ENCODE results near the gene NT5M.

GRCh38 chr17:17366235-17366634, 63.1 kb downstream of the NT5M start:
- no peak for TF ChIP-seq CTCF (IDR thresholded peaks at IDR 0.05)
- TF ChIP-seq POLR2AphosphoS5 (IDR thresholded peaks at IDR 0.05), result no peak

All from breast epithelium (tissue), 3 donors.